Transverse colon (tissue), 4 donors: ENCODE measurements around the gene ARIH1. TPM values are rescaled to one million over a fixed set of nuclear protein-coding genes. Genes with fewer than 3 reads are reported as not detected.

ENCODE experiments used
- DNase-seq: peaks from one replicate; pipeline ENCODE4 v3.0.0-alpha.2; 2019
- H3K27ac ChIP-seq, 4 donors: fragments of 200-600 bp; sonication (generic); 2 replicates each; pipeline ENCODE4 v1.5.1; 2016 to 2018; ENCODE audit warnings: inconsistent platforms in 4 of 4
- H3K27me3 ChIP-seq: fragments of 200-600 bp; sonication (generic); 2 replicates; pipeline ENCODE4 v1.5.1; 2017; ENCODE audit warnings: inconsistent platforms
- H3K36me3 ChIP-seq, 4 donors: fragments of 200-600 bp; sonication (generic); 2 replicates each; pipeline ENCODE4 v1.5.1; 2017 to 2019; ENCODE audit warnings: inconsistent platforms in 4 of 4
- H3K4me1 ChIP-seq, 4 donors: fragments of 200-600 bp; sonication (generic); 2 replicates each; pipeline ENCODE4 v1.5.1; 2017 to 2020; ENCODE audit warnings: inconsistent platforms in 4 of 4
- H3K4me3 ChIP-seq, 4 donors: fragments of 200-600 bp; sonication (generic); 1 replicate in 1 of 4; 2 replicates in 3 of 4; pipeline versions ENCODE4 v1.5.1 to v1.6.1; 2017 to 2019; ENCODE audit warnings: inconsistent platforms in 4 of 4
- H3K9me3 ChIP-seq, 2 donors: fragments of 200-600 bp; sonication (generic); 2 replicates each; pipeline ENCODE4 v1.5.1; 2017 to 2019; ENCODE audit warnings: inconsistent platforms in 2 of 2
- CTCF ChIP-seq, 5 experiments: fragments of 200-600 bp in 3 of 5; fragments of 450-650 bp in 2 of 5; sonication (generic) in 3 of 5; IDR thresholded peaks; 1 replicate in 2 of 5; 2 replicates in 3 of 5; pipeline ENCODE4 v1.5.1; 2016 to 2017; ENCODE audit warnings: antibody characterized with exemption in 5 of 5, inconsistent platforms in 3 of 5, mild to moderate bottlenecking in 2 of 5, moderate library complexity in 1 of 5
- EP300 ChIP-seq: sonication (generic); formaldehyde crosslinking; IDR thresholded peaks from one replicate; pipeline ENCODE4 v1.6.1; 2017; ENCODE audit warnings: antibody characterized with exemption, low read depth
- POLR2A ChIP-seq: fragments of 450-650 bp; IDR thresholded peaks from one replicate; pipeline ENCODE4 v1.6.1; 2016; ENCODE audit warnings: antibody characterized with exemption, mild to moderate bottlenecking, moderate library complexity
- POLR2AphosphoS5 ChIP-seq, 3 donors: sonication (generic); formaldehyde crosslinking; IDR thresholded peaks; one replicate each; pipeline ENCODE4 v1.6.1; 2016; ENCODE audit warnings: antibody characterized with exemption in 3 of 3
- WGBS, 2 donors: methylation state at CpG; one replicate each; pipeline ENCODE4 v1.1.5; 2018; ENCODE audit warnings: low coverage in 1 of 2; 5-methylcytosine and 5-hydroxymethylcytosine counted together
- in situ Hi-C, 4 donors: fragments of 200-750 bp; cut with MboI; loops; one replicate each; pipeline versions ENCODE4 v1.15.0 to v1.15.1; 2017; ENCODE audit warnings: low sequenced_read_pairs in 3 of 4, low pct_ligation_motif_present in 1 of 4, low pct_unique_long_range_greater_than_20kb in 1 of 4
- intact Hi-C: fragments of 100-400 bp; cut with DNase I; formaldehyde crosslinking; loops from one replicate; pipeline ENCODE4 v1.15.1; 2023; ENCODE audit warnings: low total_unique reads
- total RNA-seq, 4 donors: library from RNA; depleted of rRNA; stranded (reverse); fragments of >200 nt; gene quantifications; one replicate each; pipeline ENCODE4 v1.1.0, GENCODE V29; 2016

The ARIH1 gene
- total RNA-seq, 4 donors from 2014 or later = 15.7 to 108 (median 53.1) TPM

- intact Hi-C loops = no loop called here
- Histone ChIP-seq H3K4me1 (no peaks in the 10 kb centered on the region), H3K4me3 (no peak overlapping the region), H3K27ac (no peak overlapping the region), H3K9me3 (peaks cover 8 to 9% of the 10 kb centered on the region in 2 donors), H3K27me3 (no peaks in the 10 kb centered on the region), H3K36me3 (peaks cover 0 to 16% (median 1%) of the 10 kb centered on the region in 4 donors)
- DNase-seq = no peak
- in situ Hi-C loops = no loop called here
- TF ChIP-seq POLR2A (no peak), CTCF (IDR thresholded peaks at IDR 0.05) (no peak), POLR2AphosphoS5 (IDR thresholded peaks at IDR 0.05) (no peak), EP300 (no peak)
- WGBS, 2 donors = 78 to 93% methylated on average over 1 of the region's 1 CpG
These were observed 71.0 kb downstream of the ARIH1 start for GRCh38 chr15:72545156-72545555.

GRCh38 chr15:72554471-72555425 is 80.6 kb downstream of the ARIH1 start:
- in situ Hi-C loops (no loop called here), intact Hi-C loops (no loop called here)
- H3K4me1 ChIP-seq = no peaks in the 10 kb centered on the region
- no peak overlapping the region for H3K27ac ChIP-seq
- H3K9me3 ChIP-seq = no peaks in the 10 kb centered on the region
- peaks cover 0 to 3% (median 1%) of the 10 kb centered on the region in 4 donors for H3K36me3 ChIP-seq
- H3K27me3 ChIP-seq = no peaks in the 10 kb centered on the region
- TF ChIP-seq EP300 (no peak), POLR2A (no peak), POLR2AphosphoS5 (IDR thresholded peaks at IDR 0.05) (no peak), CTCF (IDR thresholded peaks at IDR 0.05) (no peak)
- no peak overlapping the region for H3K4me3 ChIP-seq
- no peak for DNase-seq
- WGBS, 2 donors = 88 to 91% methylated on average over 3 to 8 of the region's 8 CpGs

- no peak overlapping the region for H3K27ac ChIP-seq
- intact Hi-C loops (no loop called here), in situ Hi-C loops (no loop called here)
- no peaks in the 10 kb centered on the region for H3K4me1 ChIP-seq
- H3K9me3 ChIP-seq = no peaks in the 10 kb centered on the region
- no peak overlapping the region for H3K4me3 ChIP-seq
- DNase-seq = no peak
- TF ChIP-seq EP300 (no peak), CTCF (IDR thresholded peaks at IDR 0.05) (no peak), POLR2A (no peak), POLR2AphosphoS5 (IDR thresholded peaks at IDR 0.05) (no peak)
- peaks cover 0 to 18% (median 1%) of the 10 kb centered on the region in 4 donors for H3K36me3 ChIP-seq
- WGBS, 2 donors = 82 to 88% methylated on average over 3 of the region's 3 CpGs
- no peaks in the 10 kb centered on the region for H3K27me3 ChIP-seq
These were observed 85.7 kb downstream of the ARIH1 start for GRCh38 chr15:72559781-72560180.

GRCh38 chr15:72560458-72560857 is 86.3 kb downstream of the ARIH1 start:
- intact Hi-C loops = no loop called here
- no peak for TF ChIP-seq POLR2AphosphoS5 (IDR thresholded peaks at IDR 0.05)
- no peak for TF ChIP-seq EP300
- no peak for TF ChIP-seq CTCF (IDR thresholded peaks at IDR 0.05)
- TF ChIP-seq POLR2A = no peak
- 70% methylated on average over 1 of the region's 1 CpG for WGBS, 2 donors

More at GRCh38 chr15:72560458-72560857, 86.3 kb downstream of the ARIH1 start:
- in situ Hi-C loops = no loop called here
- Histone ChIP-seq H3K4me3 (no peak overlapping the region), H3K36me3 (peaks cover 0 to 25% (median 1%) of the 10 kb centered on the region in 4 donors), H3K27me3 (no peaks in the 10 kb centered on the region), H3K27ac (no peak overlapping the region), H3K9me3 (no peaks in the 10 kb centered on the region), H3K4me1 (no peaks in the 10 kb centered on the region)
- DNase-seq = no peak
